Neural cell (in vitro differentiated cells): ENCODE data around the gene ACVR1.

Experiments used
- CTCF ChIP-seq: fragments of 450-650 bp; IDR thresholded peaks from 2 replicates; pipeline ENCODE4 v1.5.1; 2014; ENCODE audit warnings: antibody characterized with exemption, mild to moderate bottlenecking, moderate library complexity; ENCODE audit not compliant: poor library complexity, severe bottlenecking
- EP300 ChIP-seq: fragments of 450-650 bp; conservative IDR thresholded peaks from 2 replicates; pipeline ENCODE4 v1.6.1; 2014; ENCODE audit warnings: antibody characterized with exemption, mild to moderate bottlenecking, moderate library complexity; ENCODE audit not compliant: poor library complexity, severe bottlenecking
- EZH2 ChIP-seq: fragments of 200-600, 300-800 bp; shearing (Covaris generic), sonication (generic); IDR thresholded peaks from 2 replicates; pipeline ENCODE4 v1.6.1; 2014; ENCODE audit warnings: antibody characterized with exemption, low read length, borderline replicate concordance, mild to moderate bottlenecking; ENCODE audit not compliant: insufficient read depth, poor library complexity, severe bottlenecking
- MXI1 ChIP-seq: fragments of 450-650 bp; conservative IDR thresholded peaks from 2 replicates; pipeline ENCODE4 v1.6.1; 2014; ENCODE audit warnings: antibody characterized with exemption, mild to moderate bottlenecking; ENCODE audit not compliant: poor library complexity, severe bottlenecking

DNA sequence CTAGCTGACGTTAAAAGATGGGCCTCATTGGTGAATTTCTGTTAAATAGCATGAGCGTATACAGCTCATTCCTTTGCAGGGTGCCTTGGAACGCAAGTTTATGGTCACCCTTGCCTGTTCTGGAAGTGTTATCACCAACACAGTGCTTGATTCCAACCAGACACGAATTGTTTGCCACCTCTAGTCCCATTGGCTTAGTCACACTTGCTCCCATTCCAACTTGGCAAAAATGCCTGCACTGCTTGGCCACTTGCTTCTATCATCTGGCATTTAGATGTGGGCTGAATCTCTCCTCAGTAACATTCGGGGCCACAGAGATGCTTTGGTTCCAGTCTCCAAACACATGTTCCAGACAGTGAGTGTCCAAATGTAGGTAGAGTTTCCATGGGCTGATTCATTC is 27.5 kb upstream of the ACVR1 start:
- TF ChIP-seq EP300 (no peak), EZH2 (no peak), CTCF (no peak), MXI1 (no peak)
